DMS 273 treated with DMSO at 0.1 percent for 48 hours (cell line): ENCODE measurements around the gene RAMP3.

Experiments used
- DNase-seq: peaks from one replicate; lab custom pipeline; 2025; lab: John Stamatoyannopoulos, UW

The RAMP3 gene

DNA sequence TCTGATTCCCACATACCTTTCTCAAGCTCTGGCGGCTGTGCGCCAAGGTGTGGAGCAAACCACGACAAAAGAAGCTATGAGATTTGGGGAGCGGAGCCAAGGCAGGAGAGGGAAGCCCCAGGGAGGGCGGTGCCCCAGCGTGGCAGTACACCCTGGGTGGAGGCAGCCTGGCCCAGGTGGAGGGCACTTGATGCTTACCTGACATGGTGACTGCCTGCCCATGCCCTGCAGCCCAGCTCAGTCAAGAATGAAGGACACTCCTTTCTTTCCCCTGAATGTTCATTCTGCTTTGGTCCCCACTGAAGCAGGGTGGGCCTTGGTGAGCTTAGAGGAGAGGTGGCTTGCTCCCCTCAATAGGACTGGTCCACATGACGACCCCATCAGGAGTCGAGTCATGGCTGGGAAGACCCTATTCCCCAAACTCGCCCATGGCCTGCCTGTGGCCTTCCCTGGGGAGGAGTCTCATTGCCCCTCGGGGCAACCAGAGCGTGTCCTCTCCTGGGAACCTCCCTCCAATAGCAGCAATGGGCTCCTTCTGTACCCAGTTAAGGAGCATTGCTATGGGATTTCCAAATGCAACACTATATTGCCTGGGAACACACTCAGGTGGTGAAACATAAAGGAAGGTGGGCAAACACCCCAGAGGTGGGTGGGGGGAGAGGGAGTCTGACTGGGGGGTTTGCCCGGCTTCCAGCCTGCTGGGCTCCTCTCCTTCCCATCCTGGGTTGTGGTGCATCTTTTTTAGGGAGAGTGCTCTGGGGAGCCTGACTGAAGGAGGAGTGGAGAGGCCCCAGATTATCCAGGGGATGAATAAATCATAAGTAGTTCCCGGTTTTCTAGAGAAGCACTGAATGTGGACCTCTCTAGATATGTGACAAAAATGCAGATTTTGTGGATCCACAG, 22.7 kb downstream of the RAMP3 start:
- DNase-seq = no peak

GRCh38 chr7:45181286-45181960, 23.8 kb downstream of the RAMP3 start:
- no peak for DNase-seq

- DNase-seq = no peak
These were observed 24.6 kb downstream of the RAMP3 start for GRCh38 chr7:45181991-45182855.

- no peak for DNase-seq
These were observed 25.5 kb downstream of the RAMP3 start for GRCh38 chr7:45182856-45183710.

DNA sequence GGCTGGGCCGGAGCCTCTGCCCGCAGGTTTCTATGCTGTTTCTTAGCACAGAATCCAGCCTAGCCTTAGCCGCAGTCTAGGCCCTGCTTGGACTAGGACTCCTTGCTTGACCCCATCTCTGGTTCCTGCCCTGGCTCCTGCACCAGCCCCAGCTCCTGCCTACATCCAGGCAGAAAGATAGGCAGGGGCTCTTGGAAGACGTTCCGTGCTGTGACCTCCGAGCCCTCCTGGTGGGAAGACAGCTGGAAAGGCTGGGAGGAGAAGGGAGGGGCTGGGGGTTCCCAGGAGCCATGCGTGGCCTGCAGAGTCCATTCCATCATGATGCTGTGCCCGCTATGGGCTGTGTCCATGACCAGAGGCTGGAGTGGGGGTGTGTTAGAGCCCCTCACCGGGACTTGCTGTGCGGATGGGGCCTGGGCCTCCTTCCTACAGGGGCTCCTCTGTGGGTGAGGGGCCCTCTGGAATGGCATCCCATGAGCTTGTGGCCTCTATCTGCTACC, 26.2 kb downstream of the RAMP3 start:
- no peak for DNase-seq

DNA sequence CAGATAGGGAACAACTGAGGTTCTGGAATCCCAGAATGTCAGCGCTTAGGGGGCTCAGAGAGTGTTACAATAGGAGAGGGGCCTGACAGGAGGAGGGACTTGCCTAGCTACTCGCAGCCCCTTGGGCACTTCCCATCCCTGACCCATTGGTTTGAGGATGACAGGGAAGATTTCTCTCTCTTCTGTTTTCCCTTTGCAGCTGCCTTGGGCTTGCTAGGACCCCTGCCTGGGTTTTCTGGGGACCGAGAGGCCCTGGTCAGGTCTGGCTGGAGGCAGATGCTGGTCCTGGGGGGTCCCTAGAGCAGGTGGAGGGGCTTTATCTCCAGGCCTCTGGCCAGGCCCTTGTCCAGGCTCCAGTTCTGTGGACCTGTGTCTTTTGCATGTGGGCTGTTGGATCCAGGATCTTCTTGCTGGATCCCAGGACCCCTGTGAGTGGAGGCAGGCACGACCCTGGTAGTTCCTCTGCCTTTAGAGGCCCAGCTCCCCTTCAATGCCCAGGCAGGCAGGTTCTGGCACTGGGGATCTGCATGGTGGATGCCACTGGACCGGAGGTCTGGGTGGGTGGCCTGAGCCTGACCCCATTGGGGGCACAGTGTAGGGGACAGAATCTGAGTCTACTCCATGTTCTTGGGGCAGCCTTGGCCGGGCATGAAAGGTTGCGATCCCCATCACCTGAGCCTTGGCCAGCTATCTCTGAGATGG, 26.9 kb downstream of the RAMP3 start:
- DNase-seq = no peak

DNA sequence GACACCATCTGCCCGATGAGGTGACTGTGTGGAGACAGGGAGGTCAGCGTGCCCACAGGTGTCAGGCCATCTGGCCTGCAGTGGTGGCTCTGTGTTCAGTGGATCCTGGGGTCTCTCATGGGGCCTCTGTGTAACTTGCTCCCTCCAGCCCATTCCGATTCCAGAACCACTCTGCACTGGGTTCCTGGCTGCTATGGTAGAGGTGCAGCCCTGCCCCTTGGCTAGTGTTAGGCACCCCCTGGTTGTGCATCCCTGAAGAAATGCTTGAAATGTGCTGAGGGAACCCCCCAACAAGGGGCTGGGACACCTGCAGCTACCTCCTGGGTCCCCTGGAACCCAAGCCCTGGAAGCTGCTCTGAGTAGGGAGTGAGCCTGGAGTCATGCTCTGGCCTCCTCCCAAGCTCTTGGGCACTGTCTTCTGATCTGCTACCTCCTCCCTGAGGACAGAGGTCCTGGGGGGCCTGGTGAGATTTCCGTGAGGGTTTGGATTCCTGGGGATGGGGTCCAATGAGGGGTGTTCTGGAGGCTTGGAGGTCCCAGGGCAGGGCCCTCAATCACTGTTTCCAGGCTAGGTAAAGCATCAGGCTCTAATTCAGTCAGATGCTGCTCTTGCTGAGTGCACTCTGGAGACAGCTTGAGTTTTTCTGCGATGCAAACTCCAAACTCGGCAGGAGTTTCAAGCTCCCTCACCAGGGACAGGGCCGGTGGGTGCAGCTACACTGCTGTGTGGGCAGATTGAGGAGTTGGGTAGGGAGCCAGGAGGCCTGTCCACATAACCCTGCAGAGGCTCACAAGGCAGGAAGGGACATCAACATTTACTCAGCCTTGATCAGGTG, 27.7 kb downstream of the RAMP3 start:
- DNase-seq = no peak

- no peak for DNase-seq
These were observed 28.3 kb downstream of the RAMP3 start for GRCh38 chr7:45185864-45186250.

DNA sequence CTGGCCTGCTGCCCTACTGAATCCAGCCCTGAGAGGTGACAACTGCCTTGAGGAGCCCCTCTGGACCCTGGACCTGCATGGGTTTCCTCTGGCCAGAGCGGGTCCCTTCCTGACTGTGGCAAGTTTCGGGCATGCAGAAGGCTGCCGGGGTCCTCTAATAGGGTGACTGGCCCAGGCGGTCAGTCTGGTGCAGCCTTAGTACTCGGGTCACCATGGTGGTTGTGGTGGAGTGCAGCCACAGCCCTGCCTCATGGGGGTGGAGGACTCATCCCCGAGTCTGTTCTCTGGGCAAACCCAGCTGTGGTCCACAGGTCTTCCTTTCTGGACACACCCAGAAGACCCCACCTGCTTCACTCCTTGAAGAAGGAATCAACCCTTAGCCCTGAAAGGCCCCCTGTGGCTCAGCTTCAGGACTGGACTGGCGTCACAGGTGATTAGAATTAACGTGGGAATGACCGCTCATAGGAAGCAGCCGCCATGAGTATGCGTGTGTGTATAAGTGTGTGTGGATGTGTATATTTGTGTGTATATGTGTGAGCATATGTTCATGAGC, 28.7 kb downstream of the RAMP3 start:
- DNase-seq = no peak

DNA sequence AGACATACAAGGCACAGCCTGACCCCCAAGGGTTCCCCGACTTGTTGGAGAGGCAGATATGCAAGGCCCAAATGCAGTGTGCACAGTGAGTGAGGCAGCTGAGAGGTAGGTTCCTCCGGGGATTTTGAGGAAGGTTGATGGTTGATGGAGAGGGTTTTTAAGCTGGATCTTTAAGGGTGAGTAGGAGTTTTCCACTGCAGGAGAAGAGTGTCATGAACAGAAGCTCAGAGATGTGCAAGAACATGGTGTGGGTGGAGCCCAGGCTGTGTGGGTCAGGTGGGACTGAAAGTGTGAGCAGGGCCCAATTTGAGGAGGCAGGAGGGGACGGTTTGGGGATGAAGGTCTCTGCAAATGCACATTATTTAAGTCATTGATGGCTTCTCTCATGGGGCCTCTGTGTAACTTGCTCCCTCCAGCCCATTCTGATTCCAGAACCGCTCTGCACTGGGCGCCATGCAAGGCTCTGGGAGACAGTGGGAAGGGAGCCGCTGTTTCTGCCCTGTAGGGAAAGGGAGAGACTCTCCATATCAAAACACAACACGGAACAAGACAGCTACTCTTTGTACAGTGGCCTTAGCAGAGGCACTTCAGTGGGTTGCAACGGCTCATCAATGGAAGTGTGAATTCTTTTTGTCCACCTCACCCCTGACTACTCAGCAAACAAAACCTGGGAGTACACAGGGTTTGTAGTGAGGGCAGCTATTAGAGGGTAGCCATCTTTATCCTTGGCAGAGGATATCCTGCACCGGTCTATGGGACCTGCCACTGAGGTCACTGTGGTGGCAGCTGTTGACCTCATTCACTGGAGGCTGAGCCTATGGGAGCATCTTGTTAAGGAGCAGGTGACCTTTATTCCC, 29.7 kb downstream of the RAMP3 start:
- no peak for DNase-seq

DNA sequence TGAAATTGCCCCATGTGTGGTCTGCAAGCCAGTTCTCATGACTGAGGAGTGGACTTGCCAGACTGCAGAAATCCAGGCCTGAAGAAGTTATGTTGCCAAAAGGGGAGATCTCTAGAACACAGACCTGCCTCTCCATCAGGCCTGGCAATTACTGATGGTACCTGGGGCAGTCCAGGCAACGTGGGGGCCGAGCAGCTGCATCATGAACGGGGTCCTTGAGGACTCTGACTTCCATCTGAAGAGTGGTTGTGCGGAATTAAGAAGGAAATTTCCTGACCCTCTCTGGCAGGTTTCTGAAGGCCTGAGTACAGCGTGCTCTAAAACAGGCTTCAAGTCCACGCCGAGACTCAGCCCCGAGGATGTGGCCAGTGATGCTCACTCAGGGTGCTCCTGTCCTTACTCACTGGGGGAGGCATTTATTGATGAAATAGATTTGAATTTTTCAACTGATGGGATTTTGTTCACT, 30.4 kb downstream of the RAMP3 start:
- no peak for DNase-seq

- no peak for DNase-seq
These were observed 31.1 kb downstream of the RAMP3 start for GRCh38 chr7:45188736-45189135.

DNA sequence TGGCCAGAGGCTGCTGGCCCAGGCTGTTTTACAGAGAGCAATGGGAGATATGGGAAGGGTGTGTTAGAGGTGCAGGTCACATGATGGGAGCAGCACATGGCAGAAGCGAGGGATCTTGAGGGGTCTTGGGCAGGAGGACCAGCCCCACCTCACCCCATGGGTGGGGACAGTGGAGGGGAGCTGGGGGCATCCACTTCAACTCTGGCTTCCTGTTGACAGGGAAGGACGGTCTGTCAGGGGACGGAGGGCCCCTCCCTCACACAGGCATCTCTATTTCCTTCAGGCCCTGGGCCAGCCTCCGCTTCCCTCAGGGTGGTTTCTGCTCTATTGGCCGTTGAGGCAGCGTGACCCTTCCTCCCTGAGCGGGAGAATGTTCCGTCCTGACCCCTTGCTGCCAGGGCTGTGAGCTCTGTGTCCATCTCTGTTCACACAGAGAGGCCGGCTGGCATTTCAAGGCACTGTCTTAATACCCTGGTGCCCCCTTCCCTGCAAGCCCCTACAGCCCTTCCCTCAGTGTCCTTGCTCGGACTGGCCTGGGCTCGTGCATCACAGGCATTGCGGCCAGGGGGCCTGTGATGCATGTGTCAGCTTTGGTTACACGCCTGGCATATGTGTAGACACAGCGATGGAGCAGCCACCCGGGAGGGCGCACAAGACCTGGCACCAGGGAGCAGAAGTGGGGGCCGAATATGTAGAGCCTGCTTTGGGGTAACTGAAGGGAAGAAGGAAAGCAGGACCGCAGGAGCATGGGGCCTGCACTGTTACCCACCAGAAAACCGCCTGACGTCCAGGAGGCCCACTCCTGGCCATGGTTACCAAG, 31.8 kb downstream of the RAMP3 start:
- DNase-seq = no peak

GRCh38 chr7:45190406-45191165, 33.0 kb downstream of the RAMP3 start:
- no peak for DNase-seq

GRCh38 chr7:45191396-45191795, 33.8 kb downstream of the RAMP3 start:
- DNase-seq = no peak

GRCh38 chr7:45192621-45193041, 35.0 kb downstream of the RAMP3 start:
- DNase-seq = no peak

GRCh38 chr7:45193828-45194227, 36.2 kb downstream of the RAMP3 start:
- DNase-seq = no peak
